HepG2 (cell line): ENCODE data around the gene NOTCH4. TPM values are rescaled to one million over a fixed set of nuclear protein-coding genes. Genes with fewer than 3 reads are reported as not detected.

ENCODE experiments used
- ATF2 ChIP-seq: sonication (generic); formaldehyde crosslinking; IDR thresholded peaks from 2 replicates; pipeline ENCODE4 v1.4.0; 2020; ENCODE audit warnings: missing genetic modification reagents
- CSRNP2 ChIP-seq: sonication (generic); formaldehyde crosslinking; conservative IDR thresholded peaks from 2 replicates; pipeline ENCODE4 v1.8.0; 2022; ENCODE audit warnings: low read depth, missing genetic modification reagents
- GPN1 ChIP-seq: sonication (generic); formaldehyde crosslinking; IDR thresholded peaks from 2 replicates; pipeline ENCODE4 v1.5.1; 2020; ENCODE audit warnings: missing genetic modification reagents, borderline replicate concordance
- MAFK ChIP-seq, 2 experiments: IDR thresholded peaks in 1 of 2; conservative IDR thresholded peaks in 1 of 2; 2 replicates each; pipeline ENCODE4 v1.6.1; 2011; ENCODE audit warnings: improper control_type of control experiment in 2 of 2, low read length in 2 of 2
- NFAT5 ChIP-seq: sonication (generic); formaldehyde crosslinking; IDR thresholded peaks from 2 replicates; pipeline ENCODE4 v1.4.0; 2020; ENCODE audit warnings: missing genetic modification reagents
- NKX3-1 ChIP-seq: sonication (generic); formaldehyde crosslinking; IDR thresholded peaks from 2 replicates; pipeline ENCODE4 v1.5.0; 2020; ENCODE audit warnings: missing genetic modification reagents
- PLRG1 ChIP-seq: fragments of 450-650 bp; conservative IDR thresholded peaks from 2 replicates; pipeline ENCODE4 v1.6.1; 2016
- POLR2G ChIP-seq: fragments of 200-400 bp; formaldehyde crosslinking; IDR thresholded peaks from 2 replicates; pipeline ENCODE4 v1.6.1; 2018; ENCODE audit warnings: mild to moderate bottlenecking, low read depth, low read length, moderate library complexity
- ZBTB4 ChIP-seq: sonication (generic); formaldehyde crosslinking; IDR thresholded peaks from 2 replicates; pipeline ENCODE4 v1.4.0; 2020; ENCODE audit warnings: missing genetic modification reagents, mild to moderate bottlenecking, borderline replicate concordance
- ZNF260 ChIP-seq: sonication (generic); formaldehyde crosslinking; IDR thresholded peaks from 2 replicates; pipeline ENCODE4 v1.4.0; 2020; ENCODE audit warnings: missing genetic modification reagents, low read depth, mild to moderate bottlenecking, borderline replicate concordance
- ZNF883 ChIP-seq: sonication (generic); formaldehyde crosslinking; IDR thresholded peaks from 2 replicates; pipeline ENCODE4 v1.5.1; 2020; ENCODE audit warnings: mild to moderate bottlenecking, missing genetic modification reagents; ENCODE audit errors: not compliant biosample characterization
- ZXDC ChIP-seq: sonication (generic); formaldehyde crosslinking; IDR thresholded peaks from 2 replicates; pipeline ENCODE4 v1.5.0; 2020; ENCODE audit warnings: mild to moderate bottlenecking, missing genetic modification reagents
- polyA plus RNA-seq, 8 experiments: library from polyadenylated mRNA; depleted of rRNA in 3 of 8; stranded (reverse) in 7 of 8; unstranded in 1 of 8; fragments of >200 nt; fragmentation: Illumina TruSeq in 4 of 8; extraction: Trizol in 4 of 8; gene quantifications; 2 replicates each; pipeline versions ENCODE4 v1.2.1 to v1.2.3, GENCODE V29; 2011 to 2016; ENCODE audit warnings: low read depth in 4 of 8, missing spikeins in 1 of 8, mixed read lengths in 1 of 8; ENCODE audit not compliant: insufficient read depth in 1 of 8
- total RNA-seq, 5 experiments: library from RNA; depleted of rRNA; stranded (reverse); fragments of >200 nt; fragmentation: Illumina TruSeq; extraction: Trizol; gene quantifications; 2 replicates each; pipeline ENCODE4 v1.2.3, GENCODE V29; 2016; ENCODE audit warnings: low read depth in 1 of 5

The NOTCH4 gene
- total and polyA plus RNA-seq, 2 of the 13 experiments (the other 11 are each of a cell fraction or from before 2014, with no cell fraction given) = 0.51 to 0.83 TPM

- TF ChIP-seq CSRNP2 (CRISPR knock-in tag) = no peak
- TF ChIP-seq ZBTB4 (CRISPR knock-in tag) = peak; percentile 49; the same call in 1 of the 2 replicates
- TF ChIP-seq ATF2 (CRISPR knock-in tag) = 0 out of 2 replicates have a peak, but pooled peaks have one; percentile 23
- TF ChIP-seq PLRG1 = no peak
- TF ChIP-seq ZNF260 (CRISPR knock-in tag) = no peak
- no peak for TF ChIP-seq NFAT5
- TF ChIP-seq MAFK (conservative IDR thresholded peaks at IDR 0.05 in 1 of 2, IDR thresholded peaks at IDR 0.05 in 1 of 2; ENCODE audit: low read length in 2 of 2) = no peak
- no peak for TF ChIP-seq NKX3-1 (CRISPR knock-in tag)
- TF ChIP-seq GPN1 (CRISPR knock-in tag) = no peak
- no peak for TF ChIP-seq ZNF883 (CRISPR knock-in tag)
- TF ChIP-seq POLR2G = no peak
- TF ChIP-seq ZXDC (CRISPR knock-in tag) = no peak
These were observed 45.1 kb downstream of the NOTCH4 start (continued) for GRCh38 chr6:32178547-32179440.
